Parathyroid adenoma (tissue), 2 donors: ENCODE data around the gene BICD1.

Source experiments
- H2AFZ ChIP-seq: fragments of 300-600 bp; sonication (generic); one replicate; pipeline ENCODE4 v1.7.0; 2017; ENCODE audit warnings: antibody characterized with exemption, mild to moderate bottlenecking
- H3K27ac ChIP-seq: fragments of 300-600 bp; sonication (generic); one replicate; pipeline ENCODE4 v1.7.0; 2017
- H3K27me3 ChIP-seq: fragments of 300-600 bp; sonication (generic); one replicate; pipeline ENCODE4 v1.7.0; 2017; ENCODE audit warnings: low read length; ENCODE audit not compliant: control insufficient read depth, insufficient read depth
- H3K36me3 ChIP-seq: fragments of 300-600 bp; sonication (generic); one replicate; pipeline ENCODE4 v1.7.0; 2017; ENCODE audit warnings: low read length; ENCODE audit not compliant: control insufficient read depth, insufficient read depth
- H3K4me1 ChIP-seq: fragments of 300-600 bp; sonication (generic); one replicate; pipeline ENCODE4 v1.7.0; 2017; ENCODE audit warnings: control low read depth
- H3K4me2 ChIP-seq: fragments of 300-600 bp; sonication (generic); one replicate; pipeline ENCODE4 v1.7.0; 2017; ENCODE audit warnings: low read length
- H3K4me3 ChIP-seq: fragments of 300-600 bp; sonication (generic); one replicate; pipeline ENCODE4 v1.7.0; 2017; ENCODE audit warnings: low read depth, low read length
- H3K79me2 ChIP-seq: fragments of 300-600 bp; sonication (generic); one replicate; pipeline ENCODE4 v1.7.0; 2017; ENCODE audit warnings: control low read depth
- H3K9ac ChIP-seq: fragments of 300-600 bp; sonication (generic); one replicate; pipeline ENCODE4 v1.7.0; 2017; ENCODE audit warnings: mild to moderate bottlenecking
- H3K9me3 ChIP-seq: fragments of 300-600 bp; sonication (generic); one replicate; pipeline ENCODE4 v1.7.0; 2017; ENCODE audit warnings: low read length; ENCODE audit not compliant: control insufficient read depth
- TF ChIP-seq, protein P1 (sequence below): fragments of 300-600 bp; sonication (generic); IDR thresholded peaks from one replicate; pipeline ENCODE4 v1.7.0; 2017; ENCODE audit warnings: antibody characterized with exemption, mild to moderate bottlenecking
- donor health status: primary hyperparathyroidism.

Gene BICD1

DNA sequence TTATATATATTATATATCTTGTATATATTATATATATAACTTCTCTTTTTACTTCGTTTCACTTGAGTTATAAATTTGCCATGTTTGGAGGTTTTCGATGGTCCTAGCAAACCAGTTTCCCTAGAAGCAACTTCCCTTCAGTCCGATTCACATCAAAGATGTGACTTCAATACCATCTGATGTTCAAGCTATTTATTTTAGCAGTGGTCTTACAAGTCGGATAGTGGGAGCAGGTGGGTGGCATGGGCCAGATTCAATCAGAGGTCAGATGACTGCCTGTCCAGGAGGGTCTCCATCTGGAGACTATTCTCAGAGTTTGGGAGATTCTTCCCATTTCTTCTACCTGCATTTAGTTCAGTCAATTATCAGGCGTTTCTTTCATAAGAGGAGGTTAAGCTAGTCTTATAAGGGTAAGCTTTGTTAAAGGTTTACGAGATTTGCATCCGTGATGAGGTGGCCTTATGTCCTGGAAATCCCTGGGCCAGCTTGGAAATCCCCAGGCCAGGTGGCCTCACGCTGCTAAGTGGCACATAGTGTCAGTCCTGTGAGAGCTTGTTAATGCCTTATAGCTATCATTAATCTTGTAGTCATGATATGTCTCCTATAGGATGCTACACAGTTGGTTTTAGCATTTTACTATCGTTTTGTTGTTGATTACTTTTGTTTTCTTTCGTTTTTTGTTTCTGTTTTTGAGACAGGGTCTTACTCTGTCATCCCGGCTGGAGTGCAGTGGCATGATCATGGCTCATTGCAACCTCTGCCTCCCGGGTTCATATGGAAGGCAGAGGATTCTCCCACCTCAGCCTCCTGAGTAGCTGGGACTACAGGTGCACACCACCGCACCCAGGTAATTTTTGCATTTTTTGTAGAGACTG is 145.8 kb downstream of the BICD1 start:
- Histone ChIP-seq H3K4me1 (no peaks in the 10 kb centered on the region), H3K9ac (no peak overlapping the region), H3K27me3 (no peaks in the 10 kb centered on the region), H3K9me3 (no peaks in the 10 kb centered on the region), H3K36me3 (no peaks in the 10 kb centered on the region), H3K27ac (no peak overlapping the region), H2AFZ (no peak overlapping the region), H3K4me2 (no peak overlapping the region), H3K79me2 (no peaks in the 10 kb centered on the region), H3K4me3 (no peak overlapping the region)
- TF ChIP-seq, protein P1, sequence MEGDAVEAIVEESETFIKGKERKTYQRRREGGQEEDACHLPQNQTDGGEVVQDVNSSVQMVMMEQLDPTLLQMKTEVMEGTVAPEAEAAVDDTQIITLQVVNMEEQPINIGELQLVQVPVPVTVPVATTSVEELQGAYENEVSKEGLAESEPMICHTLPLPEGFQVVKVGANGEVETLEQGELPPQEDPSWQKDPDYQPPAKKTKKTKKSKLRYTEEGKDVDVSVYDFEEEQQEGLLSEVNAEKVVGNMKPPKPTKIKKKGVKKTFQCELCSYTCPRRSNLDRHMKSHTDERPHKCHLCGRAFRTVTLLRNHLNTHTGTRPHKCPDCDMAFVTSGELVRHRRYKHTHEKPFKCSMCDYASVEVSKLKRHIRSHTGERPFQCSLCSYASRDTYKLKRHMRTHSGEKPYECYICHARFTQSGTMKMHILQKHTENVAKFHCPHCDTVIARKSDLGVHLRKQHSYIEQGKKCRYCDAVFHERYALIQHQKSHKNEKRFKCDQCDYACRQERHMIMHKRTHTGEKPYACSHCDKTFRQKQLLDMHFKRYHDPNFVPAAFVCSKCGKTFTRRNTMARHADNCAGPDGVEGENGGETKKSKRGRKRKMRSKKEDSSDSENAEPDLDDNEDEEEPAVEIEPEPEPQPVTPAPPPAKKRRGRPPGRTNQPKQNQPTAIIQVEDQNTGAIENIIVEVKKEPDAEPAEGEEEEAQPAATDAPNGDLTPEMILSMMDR, result no peak

DNA sequence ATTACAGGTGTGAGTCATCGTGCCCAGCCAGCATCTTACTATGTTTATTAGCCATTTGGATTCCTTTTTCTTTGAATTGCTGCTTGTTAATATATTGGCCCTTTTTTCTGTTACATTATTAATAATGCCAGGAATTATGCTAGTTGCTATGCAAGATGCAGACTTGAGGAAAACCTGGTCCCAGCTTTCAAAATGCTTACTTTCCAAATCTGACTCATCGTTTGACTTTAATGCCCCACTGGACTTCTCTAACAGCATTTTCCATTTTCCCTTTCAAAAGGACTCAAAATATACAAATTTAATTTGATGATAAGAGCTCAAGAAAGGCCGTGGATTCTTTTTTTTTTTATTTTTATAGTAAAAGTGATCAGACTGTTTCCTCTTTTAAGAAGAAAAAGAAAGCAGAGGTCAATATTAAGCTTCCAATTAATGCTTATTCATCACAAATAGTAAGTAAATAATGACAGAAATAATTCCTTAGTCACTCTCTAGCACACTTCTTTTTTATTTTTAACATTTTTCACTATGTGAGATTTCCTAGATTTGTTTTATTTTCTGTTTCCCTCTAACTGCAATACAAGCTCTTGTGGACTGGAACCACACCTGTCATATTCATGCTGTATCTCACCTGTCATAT is 146.6 kb downstream of the BICD1 start:
- TF ChIP-seq, protein P1, result no peak

DNA sequence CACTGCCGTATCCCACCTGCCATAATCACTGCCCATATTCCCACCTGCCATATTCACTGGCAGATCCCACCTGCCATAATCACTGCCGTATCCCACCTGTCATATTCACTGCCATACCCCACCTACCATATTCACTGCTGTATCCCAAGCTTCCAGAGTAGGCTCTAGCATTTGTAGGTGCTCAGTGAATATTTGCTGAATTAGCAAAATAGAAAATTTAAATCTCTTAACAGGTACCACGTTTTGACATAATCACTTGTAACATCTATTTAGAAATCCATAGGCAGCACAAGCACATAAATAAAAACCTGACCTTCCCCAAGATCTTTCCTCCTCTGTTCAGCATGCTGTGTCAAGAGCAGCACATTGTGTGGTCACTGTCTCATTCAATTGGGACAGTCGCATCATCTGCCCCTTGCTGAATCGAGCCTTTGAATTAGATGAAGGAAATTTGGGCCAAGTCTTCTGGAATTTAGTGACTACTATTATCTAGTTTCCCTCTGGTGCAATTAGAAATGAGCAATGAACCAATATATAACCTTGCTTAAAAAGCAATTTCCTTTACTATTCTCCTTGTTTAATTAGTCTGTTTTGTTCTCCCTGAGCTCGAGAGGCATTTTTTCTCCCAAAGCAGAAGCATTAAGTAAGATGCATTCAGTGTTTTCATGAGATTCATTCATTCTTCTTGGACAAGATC is 147.8 kb downstream of the BICD1 start:
- H3K4me1 ChIP-seq, result peaks cover 2% of the 10 kb centered on the region
- no peak overlapping the region for H3K4me3 ChIP-seq
- H3K9me3 ChIP-seq, result no peaks in the 10 kb centered on the region
- no peak overlapping the region for H3K4me2 ChIP-seq
- H2AFZ ChIP-seq, result no peak overlapping the region
- H3K9ac ChIP-seq, result no peak overlapping the region
- no peaks in the 10 kb centered on the region for H3K79me2 ChIP-seq
- no peaks in the 10 kb centered on the region for H3K36me3 ChIP-seq
- no peak overlapping the region for H3K27ac ChIP-seq
- no peaks in the 10 kb centered on the region for H3K27me3 ChIP-seq
- TF ChIP-seq, protein P1, result no peak

More for the DNA sequence above, 146.6 kb downstream of the BICD1 start:
- Histone ChIP-seq H3K9me3 (no peaks in the 10 kb centered on the region), H3K27me3 (no peaks in the 10 kb centered on the region), H3K79me2 (no peaks in the 10 kb centered on the region), H2AFZ (no peak overlapping the region), H3K4me3 (no peak overlapping the region), H3K27ac (no peak overlapping the region), H3K36me3 (no peaks in the 10 kb centered on the region), H3K9ac (no peak overlapping the region), H3K4me1 (no peaks in the 10 kb centered on the region), H3K4me2 (no peak overlapping the region)

DNA sequence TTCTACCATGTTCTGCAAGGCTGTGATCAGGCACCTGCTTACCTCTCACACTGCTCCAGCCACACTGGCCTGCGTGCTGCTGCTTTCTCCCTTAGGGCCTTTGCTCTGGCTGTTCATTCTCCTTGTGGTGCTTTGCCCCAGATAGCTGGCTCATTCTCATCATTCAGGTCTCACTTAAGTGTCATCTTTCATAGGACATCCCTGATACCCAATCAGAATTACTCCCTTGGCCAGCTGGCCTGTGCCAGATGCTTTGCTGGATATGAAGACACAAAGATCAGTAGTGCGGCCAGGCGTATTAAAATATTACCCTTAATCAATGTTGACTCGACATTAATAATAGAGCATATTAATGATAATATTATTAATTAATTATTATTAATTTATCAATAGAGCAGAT is 148.9 kb downstream of the BICD1 start:
- H3K4me2 ChIP-seq, result no peak overlapping the region
- H3K27me3 ChIP-seq, result no peaks in the 10 kb centered on the region
- no peaks in the 10 kb centered on the region for H3K79me2 ChIP-seq
- no peak overlapping the region for H3K4me3 ChIP-seq
- no peak overlapping the region for H2AFZ ChIP-seq
- H3K4me1 ChIP-seq, result peaks cover 3% of the 10 kb centered on the region
- TF ChIP-seq, protein P1, result no peak
- H3K27ac ChIP-seq, result no peak overlapping the region
- H3K9ac ChIP-seq, result no peak overlapping the region
- H3K36me3 ChIP-seq, result no peaks in the 10 kb centered on the region
- no peaks in the 10 kb centered on the region for H3K9me3 ChIP-seq
